GM10248 (cell line): ENCODE data around the gene ECEL1.

Experiments
- CTCF ChIA-PET: fragments of 300-600 bp; sonication (Branson Sonifier 250); formaldehyde crosslinking; extraction: SDS; loops from one replicate; lab custom pipeline; 2021; ENCODE audit warnings: antibody characterized with exemption; lab: Yijun Ruan, JAX
- POLR2A ChIA-PET: fragments of 350-650 bp; sonication (Branson Sonifier 250); formaldehyde crosslinking; extraction: SDS; loops from one replicate; lab custom pipeline; 2020; ENCODE audit warnings: antibody characterized with exemption; lab: Yijun Ruan, JAX
- DNase-seq: peaks from one replicate; pipeline ENCODE4 v3.0.0; 2012; ENCODE audit errors: extremely low spot score
- TF ChIP-seq, protein P1 (sequence below): IDR thresholded peaks from 2 replicates; pipeline ENCODE4 v1.5.1; 2012; ENCODE audit warnings: mild to moderate bottlenecking, low read depth; ENCODE audit errors: extremely low read depth, missing control alignments, control extremely low read depth

Gene ECEL1

GRCh38 chr2:232476045-232476444 lies 11.6 kb downstream of the ECEL1 start:
- TF ChIP-seq, protein P1, sequence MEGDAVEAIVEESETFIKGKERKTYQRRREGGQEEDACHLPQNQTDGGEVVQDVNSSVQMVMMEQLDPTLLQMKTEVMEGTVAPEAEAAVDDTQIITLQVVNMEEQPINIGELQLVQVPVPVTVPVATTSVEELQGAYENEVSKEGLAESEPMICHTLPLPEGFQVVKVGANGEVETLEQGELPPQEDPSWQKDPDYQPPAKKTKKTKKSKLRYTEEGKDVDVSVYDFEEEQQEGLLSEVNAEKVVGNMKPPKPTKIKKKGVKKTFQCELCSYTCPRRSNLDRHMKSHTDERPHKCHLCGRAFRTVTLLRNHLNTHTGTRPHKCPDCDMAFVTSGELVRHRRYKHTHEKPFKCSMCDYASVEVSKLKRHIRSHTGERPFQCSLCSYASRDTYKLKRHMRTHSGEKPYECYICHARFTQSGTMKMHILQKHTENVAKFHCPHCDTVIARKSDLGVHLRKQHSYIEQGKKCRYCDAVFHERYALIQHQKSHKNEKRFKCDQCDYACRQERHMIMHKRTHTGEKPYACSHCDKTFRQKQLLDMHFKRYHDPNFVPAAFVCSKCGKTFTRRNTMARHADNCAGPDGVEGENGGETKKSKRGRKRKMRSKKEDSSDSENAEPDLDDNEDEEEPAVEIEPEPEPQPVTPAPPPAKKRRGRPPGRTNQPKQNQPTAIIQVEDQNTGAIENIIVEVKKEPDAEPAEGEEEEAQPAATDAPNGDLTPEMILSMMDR = no peak
- no peak for DNase-seq
- CTCF ChIA-PET = interaction anchor here (1.0 to 1.5 kb wide), 4 partner anchors 13 to 141 kb away, joined by 3 to 4 read pairs (median 4); partner anchors contain the start of gene PRSS56
- POLR2A ChIA-PET = no interaction called here

DNA sequence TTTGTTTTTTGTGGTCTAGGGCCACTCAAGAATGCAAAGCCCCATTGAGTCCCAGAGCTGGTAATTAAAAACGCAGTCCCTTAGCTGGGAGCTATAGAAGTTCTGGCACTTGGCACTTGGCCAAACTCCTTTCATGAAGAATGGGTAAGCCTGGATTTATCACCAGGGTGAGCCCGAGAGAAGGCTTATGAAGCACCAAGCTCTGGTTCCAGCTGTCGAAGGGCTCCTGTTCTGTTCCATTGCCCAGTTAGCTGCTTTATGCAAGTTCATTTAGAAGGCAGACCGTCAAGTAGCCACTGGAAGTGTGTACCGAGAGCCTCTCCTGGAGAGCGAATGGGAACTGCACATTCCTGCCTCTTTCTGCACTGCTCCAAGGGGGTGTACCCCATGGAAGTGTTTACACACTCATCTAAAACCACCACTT lies 14.2 kb downstream of the ECEL1 start:
- ChIA-PET POLR2A (no interaction called here), CTCF (interaction anchor here (1.2 kb wide), 1 partner anchor 8 kb away, joined by 3 read pairs; no protein-coding TSS in a partner anchor)
- TF ChIP-seq, protein P1 = no peak
- DNase-seq = no peak

DNA sequence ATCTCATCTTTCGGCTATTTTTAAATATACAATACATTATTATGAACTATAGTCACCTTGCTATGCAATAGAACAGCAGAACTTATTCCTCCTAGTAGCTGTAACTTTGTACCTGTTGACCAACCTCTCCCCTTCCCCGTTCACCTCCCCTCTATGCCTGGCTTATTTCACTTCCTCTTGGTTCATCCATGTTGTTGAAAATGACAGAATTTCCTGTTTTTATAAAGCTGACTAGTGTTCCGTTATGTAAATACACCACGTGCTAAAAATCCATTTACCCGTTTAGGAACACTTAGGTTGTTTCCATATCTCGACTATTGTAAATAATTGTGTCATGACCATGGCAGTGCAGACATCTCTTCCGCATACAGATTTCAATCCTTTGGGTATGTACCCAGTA lies 21.4 kb downstream of the ECEL1 start:
- TF ChIP-seq, protein P1 = no peak
- ChIA-PET POLR2A (no interaction called here), CTCF (interaction anchor here (1.9 kb wide), 1 partner anchor 587 kb away, joined by 4 read pairs; no protein-coding TSS in a partner anchor)
- no peak for DNase-seq

DNA sequence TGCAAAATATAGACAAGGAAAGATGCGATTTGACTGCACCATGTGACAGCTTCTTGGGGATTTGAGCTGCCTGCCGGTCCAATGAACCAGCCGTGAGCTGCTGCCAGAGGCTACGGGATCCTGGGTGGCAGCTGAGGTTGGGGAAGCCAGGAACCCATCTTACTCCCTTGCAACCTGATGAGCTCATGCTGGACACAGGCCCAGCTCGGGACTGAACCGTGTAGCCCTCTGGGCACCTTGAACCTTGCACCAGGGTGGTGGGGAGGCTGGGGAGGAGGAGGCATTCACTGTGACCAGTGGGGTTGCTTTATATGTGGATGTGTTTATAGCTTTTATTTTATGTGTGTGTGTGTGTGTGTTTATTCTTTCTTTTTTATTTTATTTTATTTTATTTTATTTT lies 22.6 kb downstream of the ECEL1 start:
- CTCF ChIA-PET = interaction anchor here (0.7 to 2.2 kb wide), 5 partner anchors 8 to 586 kb away, joined by 3 to 5 read pairs (median 3); no protein-coding TSS in a partner anchor
- TF ChIP-seq, protein P1 = no peak
- POLR2A ChIA-PET = no interaction called here
- no peak for DNase-seq

DNA sequence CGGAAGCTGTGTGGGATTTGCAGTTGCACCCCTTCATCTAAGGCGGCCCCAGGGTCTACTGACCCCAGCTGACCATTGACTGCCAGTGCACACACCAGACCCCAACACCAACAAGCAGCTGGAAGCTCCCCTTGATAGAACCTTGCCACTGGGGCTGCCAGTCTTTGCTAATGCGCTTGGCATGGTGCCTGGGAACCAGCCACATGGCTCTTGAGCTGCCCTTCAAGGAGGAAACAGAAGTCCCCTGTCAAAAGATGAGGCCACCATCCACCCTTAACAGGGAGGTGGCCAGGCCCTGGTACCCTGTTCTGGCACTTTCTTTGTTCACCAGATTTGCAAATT lies 23.1 kb downstream of the ECEL1 start:
- ChIA-PET CTCF (interaction anchor here (1.5 to 2.2 kb wide), 3 partner anchors 13 to 586 kb away, joined by 3 to 5 read pairs (median 4); no protein-coding TSS in a partner anchor), POLR2A (no interaction called here)

DNA sequence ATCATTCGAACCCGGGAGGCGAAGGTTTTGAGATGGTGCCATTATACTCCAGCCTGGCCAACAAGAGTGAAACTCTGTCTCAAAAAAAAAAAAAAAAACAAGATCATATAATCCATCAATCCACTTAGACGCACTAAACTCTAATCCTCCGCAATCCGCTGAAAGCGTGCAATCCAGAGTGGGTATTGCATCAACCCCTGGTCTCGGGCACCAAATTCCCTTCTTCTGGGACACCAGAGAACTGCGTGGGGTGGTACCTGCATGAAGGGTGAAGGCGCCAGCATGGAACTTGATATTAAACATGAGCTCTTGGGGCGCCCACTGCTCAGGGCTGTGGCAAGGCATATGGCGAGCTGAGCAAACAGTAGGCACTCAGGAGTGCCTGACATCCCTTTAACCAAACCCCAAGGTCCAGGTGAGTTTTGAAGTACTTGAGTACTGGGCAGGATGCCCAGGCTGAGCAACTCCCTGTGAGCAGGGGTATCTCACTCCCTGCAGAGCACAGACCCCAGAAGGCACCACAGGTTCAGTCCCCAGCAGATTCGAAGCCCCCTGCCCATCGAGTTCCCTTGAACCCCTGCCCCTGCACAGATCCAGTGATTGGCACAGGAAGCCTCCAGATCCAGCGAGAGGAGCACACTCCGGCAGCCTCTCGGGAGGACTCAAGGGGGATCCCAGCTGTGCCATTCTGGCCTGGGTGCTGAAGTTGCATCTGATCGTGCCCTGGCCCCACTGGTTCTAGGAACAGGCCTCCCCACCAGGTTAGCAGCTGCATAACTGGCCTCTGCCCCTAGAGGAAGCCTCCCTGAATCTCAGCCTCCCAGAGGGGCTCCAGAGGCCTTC lies 23.7 kb downstream of the ECEL1 start:
- ChIA-PET CTCF (interaction anchor here (1.5 to 2.2 kb wide), 2 partner anchors 14 to 24 kb away, joined by 3 to 5 read pairs; no protein-coding TSS in a partner anchor), POLR2A (no interaction called here)
- TF ChIP-seq, protein P1 = no peak
- no peak for DNase-seq

More for the DNA sequence above, 23.1 kb downstream of the ECEL1 start:
- TF ChIP-seq, protein P1 = no peak
- no peak for DNase-seq
